Stimulated activated CD8-positive, alpha-beta memory T cell treated with anti-CD3 and anti-CD28 coated beads, Interleukin-4, amount 100 ng/mL, for 4 hours (primary cell): ENCODE measurements around the gene DIPK1B.

Experiments used
- DNase-seq, 2 donors: peaks; one replicate each; pipeline ENCODE4 v3.0.0-alpha.2; 2020; ENCODE audit warnings: low read depth in 2 of 2, low spot score in 1 of 2

The DIPK1B gene

DNA sequence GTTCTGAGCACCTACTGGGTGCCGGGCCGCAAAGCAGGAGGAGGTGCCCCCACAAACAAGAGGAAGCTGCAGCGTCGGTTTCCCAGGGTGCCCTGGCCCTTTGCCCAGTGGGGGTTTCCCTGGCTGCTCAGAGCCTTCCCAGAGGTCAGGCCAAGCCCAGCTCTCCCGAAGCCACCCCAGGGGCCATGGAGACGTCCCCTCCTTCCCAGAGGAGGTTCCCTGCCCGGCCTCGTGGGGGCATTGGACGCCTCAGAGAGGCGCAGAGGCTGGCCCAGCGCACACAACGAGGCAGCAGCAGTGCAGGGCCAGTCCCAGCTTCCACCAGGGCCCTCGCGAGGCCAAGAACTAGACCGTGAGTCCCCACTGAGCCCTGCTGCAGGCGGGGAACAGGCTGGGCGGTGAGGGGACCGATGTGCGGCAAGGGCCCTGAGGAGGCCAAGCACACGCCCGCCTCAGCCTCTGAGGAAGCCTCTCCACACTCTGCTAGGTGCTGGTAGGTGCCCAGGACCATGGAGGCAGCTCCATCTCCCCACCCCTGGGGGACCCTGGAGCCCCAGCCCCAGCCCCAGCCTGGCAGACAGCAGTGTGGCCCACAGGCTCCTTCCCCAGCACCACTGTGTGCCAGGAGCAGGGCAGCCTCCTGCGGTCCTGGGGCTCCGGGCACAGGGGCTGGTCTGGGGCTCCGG is 7.0 kb downstream of the DIPK1B start:
- DNase-seq: no peak

DNA sequence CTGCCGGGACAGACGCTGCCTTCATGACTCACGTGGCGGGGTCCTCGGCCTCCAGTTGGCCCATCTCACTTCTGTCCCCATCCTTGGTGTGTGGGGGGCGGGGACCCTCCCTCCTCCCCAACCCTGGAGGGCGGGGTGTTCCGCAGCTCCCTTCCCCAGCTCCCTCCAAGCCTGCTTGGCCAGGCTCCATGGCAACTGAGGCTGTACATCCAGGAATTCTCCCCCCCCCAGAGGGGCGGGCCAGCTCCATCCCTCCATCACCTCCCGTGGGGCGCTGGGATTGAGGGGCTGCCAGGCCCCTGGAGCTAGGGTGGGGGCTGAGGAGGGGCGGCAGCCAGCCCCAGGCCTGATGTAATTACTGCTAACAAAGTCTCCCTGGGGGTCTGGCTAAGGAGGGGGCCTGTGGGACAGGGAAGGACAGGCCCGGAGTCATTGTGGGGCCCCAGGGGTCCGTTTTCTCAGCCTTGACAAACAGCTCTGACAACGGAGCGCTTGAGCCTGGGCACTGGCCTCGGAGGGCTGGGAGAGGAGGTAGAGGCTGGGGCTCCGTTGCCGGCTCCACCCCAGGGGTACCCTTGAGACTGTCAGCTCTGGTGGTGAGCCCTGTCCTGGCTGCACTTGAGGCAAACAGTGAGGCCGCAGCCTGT is 8.0 kb downstream of the DIPK1B start:
- DNase-seq: no peak

DNA sequence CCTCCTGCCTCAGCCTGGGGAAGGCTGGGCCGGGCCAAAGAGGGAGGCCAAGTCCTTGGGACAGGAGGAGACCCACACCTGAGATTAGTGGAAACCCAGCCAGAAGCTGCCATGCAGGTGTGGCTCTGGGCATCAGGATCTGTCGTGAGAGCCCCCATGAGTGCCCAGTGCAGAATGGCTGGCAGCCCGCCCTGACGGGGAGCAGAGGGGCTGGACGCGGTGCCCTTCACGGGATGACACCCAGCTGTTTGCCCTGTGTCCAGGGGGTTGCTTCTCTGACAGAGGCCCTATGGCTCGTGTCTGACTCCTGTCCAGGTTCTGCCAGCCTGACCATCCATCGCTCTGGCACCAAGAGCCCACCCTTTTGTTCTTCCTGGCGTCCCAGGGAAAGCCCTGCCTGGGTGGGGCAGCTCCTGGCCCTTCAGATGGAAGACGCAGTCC is 8.5 kb downstream of the DIPK1B start:
- no peak for DNase-seq

DNA sequence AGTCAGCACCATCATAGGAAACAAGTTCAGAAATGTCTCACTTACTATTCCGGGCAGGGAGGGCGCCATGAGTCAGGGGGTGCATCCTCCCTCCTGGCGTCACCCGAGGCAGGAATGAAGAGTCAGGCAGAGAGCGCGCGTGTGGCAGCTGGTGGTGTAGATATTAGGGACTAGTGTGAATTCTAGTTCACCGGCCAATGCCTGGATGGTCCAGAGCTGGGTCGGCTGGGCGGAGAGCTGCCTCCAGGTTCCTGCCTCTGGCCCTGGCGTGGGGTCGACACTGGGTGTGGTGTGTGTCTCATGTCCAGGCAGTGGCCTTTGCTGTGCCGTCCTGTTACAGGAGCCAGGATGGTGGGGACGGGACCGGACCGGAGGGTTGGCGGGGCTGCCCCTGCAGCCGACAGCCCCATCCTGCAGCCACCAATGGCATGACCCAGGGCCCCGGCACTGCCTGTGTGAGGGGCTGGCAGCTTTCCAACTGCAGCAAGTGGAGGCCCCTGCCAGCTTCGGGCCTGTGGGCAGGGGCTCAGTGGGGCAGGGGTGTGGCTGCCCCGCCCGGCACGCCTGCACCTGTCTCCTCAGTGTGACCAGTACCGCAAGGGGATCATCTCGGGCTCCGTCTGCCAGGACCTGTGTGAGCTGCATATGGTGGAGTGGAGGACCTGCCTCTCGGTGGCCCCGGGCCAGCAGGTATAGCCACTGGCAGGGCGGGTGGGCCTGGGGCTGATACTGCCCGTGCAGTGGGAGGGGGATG is 9.1 kb downstream of the DIPK1B start:
- no peak for DNase-seq

DNA sequence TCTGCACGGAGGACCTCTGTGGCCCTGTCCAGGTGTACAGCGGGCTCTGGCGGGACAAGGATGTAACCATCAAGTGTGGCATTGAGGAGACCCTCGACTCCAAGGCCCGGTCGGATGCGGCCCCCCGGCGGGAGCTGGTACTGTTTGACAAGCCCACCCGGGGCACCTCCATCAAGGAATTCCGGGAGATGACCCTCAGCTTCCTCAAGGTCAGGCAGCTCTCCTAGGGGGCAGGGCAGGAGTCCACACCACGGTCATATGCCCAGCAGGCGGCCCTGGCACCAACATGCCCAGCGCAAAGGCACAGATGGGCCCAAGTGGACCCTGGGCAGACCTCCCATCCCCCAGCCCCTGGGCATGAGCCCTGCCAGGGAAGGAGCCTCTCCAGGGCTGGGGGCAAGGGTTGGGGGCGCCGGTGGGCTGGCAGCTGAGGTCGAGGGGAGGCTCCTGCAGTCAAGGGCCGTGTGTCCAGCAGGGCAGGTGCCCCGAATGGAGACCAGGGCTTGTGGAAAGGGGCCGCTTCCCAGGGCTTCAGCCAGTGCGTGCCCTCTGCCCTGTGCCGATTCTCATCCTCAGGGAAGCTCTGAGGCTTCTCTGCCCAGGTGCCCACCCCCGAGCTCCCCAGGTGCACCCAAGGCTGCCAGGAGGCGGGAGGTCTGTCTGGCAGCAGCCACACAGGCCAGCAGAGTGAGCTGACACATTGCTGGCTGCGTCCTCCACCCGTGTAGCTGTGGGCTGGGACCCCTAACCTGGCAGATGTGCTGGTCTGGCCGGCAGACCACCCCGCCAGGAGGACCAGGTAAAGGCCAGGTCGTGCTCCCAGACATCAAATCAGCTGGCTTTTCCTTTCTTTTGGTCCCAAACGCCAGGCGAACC is 10.0 kb downstream of the DIPK1B start:
- no peak for DNase-seq

DNA sequence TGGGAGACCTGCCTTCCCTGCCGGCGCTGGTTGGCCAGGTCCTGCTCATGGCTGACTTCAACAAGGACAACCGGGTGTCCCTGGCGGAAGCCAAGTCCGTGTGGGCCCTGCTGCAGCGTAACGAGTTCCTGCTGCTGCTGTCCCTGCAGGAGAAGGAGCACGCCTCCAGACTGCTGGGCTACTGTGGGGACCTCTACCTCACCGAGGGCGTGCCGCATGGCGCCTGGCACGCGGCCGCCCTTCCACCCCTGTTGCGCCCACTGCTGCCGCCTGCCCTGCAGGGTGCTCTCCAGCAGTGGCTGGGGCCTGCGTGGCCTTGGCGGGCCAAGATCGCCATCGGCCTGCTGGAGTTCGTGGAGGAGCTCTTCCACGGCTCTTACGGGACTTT is 10.6 kb downstream of the DIPK1B start:
- DNase-seq: no peak

DNA sequence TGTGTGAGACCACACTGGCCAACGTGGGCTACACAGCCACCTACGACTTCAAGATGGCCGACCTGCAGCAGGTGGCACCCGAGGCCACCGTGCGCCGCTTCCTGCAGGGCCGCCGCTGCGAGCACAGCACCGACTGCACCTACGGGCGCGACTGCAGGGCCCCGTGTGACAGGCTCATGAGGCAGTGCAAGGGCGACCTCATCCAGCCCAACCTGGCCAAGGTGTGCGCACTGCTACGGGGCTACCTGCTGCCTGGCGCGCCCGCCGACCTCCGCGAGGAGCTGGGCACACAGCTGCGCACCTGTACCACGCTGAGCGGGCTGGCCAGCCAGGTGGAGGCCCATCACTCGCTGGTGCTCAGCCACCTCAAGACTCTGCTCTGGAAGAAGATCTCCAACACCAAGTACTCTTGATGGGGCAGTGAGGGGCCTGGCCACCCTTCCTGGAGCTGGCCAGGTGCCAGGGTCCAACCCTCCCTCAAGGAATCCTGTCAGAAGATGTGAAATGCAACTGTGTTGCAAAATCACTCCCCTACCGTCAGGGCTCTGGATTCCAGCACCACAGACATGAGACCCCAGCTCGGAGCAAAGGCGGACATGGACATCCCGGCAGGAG is 11.1 kb downstream of the DIPK1B start:
- no peak for DNase-seq

DNA sequence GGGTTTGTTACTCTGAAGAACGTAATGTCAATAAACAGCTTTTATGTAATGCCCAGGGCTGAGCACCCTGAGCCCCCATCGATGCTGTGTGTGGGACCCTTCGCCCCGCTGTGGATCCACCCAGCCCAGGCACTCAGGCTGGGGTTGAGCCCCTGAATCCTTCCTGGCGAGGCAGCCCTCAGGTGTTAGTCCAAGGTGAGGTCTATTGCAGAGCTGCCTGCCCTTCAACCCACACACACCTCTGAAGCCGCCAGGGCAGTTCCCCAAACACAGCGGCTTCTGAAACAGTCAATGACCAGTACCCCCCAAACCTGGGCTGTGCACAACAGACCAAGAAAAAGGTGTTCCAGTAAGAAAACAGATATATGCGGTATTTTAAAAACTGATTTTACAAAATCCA is 11.6 kb downstream of the DIPK1B start:
- no peak for DNase-seq

DNA sequence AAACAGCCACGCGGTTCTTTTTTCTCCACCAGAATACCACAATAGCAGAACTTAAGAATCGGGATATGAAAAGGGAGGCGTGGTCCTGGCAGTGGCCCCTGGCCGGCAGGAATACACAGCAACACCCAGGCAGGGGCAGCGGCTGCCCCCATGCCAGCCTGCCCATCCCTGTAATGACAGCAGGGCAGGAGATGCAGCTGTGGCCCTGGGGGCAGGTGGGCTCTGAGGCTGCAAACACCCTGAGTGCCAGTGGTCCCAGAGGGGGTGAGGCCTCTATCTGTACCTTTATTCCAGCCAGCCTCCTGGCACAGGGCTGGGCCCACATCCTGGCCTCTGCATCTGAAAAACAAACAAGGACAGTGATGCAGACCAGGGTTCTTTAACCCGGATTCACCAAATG is 12.4 kb downstream of the DIPK1B start:
- DNase-seq: no peak

DNA sequence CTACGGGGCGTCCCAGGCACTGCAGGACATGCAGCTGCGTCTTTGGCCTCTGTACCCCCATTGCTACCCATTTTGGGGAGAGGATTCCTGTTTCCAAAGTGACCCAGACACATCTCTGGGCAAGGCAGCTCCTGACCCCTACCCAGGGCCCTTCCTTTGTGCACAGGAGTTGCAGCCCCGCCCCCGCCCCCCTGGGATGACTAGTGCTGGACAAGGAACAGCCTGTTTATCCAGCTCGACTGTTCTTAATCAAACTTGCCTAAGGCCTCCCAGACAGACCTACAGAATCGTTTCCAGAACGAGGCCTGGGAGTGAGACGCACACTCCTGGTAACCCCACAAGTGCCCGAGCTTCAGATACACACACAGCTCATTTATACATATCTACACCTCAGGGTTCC is 13.2 kb downstream of the DIPK1B start:
- no peak for DNase-seq

DNA sequence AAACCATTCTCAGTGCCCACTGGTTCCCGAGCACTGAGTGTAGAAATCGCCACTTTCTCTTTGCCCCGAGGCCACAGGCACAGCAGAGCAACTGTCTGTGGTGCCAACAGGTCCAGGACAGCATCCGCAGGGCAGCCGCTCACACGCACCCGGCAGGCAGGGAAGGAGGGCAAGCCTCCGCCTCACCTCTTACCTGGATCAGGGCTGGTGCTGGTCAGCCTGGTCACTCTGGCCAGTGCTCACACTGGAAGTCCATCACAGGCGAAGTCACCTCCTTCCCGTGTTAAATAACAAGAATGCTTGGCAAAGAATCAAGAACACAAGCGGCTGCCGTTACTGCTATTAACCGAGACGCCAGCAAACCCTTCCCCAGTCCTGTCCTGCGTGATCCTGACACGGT is 13.7 kb downstream of the DIPK1B start:
- DNase-seq: no peak

DNA sequence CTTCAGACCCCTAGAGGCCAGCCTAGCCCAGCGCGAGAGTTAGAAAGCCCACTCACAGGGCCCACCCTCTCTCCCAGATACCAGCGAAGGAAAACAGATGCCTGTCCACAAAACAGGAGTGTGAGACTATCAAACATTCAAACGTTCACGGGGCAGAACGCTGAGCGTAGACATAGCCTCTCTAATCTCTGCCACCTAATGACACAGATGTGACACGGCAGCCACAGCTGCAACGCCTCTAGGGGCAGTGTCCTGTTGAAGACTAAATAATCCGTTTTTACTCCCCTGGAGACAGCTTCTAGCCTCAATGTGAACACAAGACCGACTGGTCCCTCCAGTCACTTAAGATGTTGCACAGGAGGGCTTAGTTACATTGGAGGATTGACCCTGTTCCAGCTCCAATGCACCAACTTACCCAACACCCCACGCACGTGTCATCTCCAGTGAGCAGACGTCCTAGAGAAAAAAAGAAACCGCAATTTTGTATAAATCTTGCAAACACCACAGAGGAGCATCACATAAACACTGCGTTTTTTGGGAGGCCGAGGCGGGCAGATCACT is 14.3 kb downstream of the DIPK1B start:
- DNase-seq: peak in 1 of 2 donors; percentile 13

DNA sequence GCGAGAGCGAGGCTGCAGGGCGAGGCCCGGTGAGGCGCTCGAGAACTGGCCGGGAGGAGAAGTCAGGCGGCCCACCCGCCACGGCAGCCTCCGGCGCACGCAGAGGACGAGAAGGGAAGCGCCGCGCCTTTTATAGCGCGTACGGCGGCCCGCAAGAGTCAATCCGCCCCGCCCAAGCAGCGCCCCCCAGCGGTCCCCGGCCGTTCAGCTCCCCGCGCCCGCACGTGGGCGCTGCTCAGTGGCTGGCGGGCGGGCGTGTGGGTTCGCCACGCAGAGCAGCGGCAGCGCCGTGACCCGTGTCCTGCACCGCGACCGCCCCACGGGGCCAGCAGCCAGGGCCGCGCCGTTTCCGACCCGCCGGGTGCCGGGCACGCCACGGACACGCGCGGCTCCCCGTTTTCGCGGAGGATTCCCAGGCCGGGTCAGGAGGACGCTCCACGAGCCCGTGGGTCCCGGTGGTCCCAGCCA is 15.7 kb downstream of the DIPK1B start:
- peak; percentile 86 to 87 for DNase-seq

DNA sequence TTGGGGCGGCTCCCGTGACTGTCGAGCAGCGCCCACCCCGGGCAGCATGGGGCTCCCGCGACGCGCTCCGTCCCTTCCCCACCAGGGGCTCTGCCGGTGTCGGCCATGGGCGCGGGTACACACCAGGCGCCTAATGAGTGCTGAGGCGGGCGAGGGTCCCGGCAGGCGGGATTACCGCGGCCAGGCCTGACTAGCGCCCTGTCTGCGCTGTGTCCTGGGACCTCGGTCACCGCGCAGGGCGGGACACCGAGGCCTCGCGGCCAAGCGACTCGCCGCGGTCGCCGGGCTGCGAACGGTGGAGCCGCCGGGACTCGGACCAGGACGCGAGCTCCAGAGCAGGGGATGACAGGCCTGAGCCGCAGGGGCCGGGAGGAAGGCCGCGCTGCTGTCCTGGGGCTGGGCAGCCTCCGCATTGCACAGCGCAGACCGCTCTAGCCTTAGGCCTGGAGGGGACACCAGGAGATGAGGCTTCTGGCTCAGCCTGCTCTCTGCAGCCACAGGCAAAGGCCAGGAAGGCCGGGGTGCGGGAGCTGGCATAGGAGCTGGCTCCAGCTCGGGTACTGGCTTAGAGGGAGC is 16.3 kb downstream of the DIPK1B start:
- DNase-seq: no peak

DNA sequence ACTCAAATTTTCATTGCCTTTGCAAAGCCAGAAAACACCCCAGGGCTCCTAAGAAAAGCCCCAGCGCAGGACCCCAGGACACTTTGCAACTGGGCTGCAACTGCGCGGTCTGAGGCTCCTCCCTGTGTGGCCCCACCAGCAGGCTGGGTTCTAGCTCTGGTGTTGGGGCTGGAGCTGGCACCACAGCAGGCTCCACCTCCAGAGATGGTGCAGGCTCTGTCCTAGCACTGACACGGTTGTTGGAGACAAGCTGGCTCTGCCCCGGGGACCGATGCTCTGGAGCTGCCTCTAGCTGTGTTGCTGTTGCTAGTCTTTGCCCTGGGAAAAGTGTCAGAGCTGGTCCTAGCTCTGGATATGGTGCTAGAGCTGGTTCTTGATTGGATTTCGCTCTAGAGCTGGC is 16.8 kb downstream of the DIPK1B start:
- DNase-seq: no peak

DNA sequence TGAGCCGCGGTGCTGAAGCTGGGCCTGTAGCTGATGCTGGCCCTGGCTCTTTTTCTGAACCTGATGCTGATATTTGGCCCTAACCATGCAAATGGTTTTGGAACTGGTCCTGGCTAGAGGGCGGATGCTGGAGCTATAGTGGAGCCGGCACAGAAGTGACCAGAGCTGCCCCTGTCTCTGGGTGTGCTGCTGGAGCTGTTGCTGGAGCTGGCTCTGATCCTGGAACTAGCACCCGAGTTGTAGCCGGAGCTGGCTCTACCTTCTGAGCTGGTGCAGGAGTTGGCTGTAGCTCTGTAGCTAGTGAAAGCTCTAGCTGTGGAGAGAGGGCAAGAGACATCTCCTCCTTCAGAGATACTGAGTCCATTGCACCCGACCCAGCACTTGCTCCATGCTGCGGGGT is 17.6 kb downstream of the DIPK1B start:
- no peak for DNase-seq

DNA sequence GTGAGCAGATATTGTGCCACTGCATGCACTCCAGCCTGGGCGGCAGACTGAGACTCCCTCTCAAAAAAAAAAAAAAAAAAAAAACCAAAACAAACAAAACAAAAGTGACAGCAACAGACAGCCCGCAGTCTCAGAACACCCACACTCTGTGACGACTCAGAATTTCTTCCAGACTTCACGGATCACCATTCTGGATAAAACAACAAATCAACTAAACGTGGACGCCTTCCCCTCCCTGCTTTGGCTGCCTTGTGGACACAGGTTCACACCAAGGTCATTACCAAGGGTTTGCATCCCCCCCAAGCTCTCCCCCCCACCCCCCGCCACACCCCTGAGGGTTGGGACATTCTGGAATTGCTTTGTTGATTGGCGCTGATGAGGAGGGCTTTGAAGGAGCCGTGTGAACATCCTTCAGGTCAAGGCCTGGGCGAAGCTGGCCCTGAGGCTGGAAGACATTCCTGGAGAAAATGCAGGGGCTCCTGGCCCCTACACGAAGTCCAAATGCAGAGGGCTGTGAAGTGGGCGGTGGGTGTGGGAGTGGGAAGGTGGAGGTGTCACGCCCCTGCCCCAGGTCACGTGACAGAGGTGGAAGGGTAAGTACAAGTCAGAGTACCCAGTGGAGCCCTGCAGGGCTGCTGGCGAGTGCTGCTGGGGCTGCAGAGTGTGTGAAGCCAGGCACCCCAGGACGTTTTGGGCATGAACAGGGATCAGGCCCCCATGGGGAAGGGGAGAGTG is 20.2 kb downstream of the DIPK1B start:
- DNase-seq: no peak

DNA sequence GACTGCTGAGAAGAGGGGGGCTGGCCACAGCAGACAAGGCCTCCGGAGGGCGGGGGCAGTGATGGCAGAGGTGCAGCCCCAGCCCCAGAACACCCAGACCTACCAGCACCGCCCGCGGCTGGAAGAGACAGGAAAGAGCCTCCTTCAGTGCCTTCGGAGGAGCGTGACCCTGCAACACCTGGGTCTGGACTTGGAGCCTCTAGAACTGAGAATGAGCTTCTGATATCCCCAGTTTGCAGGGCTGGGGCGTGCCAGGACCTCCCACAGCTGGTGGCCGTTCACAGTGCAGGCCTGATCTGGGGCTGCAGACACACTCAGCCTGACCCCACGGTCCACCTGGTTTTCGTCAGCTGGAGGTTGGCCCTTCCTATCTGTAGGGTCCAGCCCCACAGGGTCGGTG is 21.2 kb downstream of the DIPK1B start:
- no peak for DNase-seq

DNA sequence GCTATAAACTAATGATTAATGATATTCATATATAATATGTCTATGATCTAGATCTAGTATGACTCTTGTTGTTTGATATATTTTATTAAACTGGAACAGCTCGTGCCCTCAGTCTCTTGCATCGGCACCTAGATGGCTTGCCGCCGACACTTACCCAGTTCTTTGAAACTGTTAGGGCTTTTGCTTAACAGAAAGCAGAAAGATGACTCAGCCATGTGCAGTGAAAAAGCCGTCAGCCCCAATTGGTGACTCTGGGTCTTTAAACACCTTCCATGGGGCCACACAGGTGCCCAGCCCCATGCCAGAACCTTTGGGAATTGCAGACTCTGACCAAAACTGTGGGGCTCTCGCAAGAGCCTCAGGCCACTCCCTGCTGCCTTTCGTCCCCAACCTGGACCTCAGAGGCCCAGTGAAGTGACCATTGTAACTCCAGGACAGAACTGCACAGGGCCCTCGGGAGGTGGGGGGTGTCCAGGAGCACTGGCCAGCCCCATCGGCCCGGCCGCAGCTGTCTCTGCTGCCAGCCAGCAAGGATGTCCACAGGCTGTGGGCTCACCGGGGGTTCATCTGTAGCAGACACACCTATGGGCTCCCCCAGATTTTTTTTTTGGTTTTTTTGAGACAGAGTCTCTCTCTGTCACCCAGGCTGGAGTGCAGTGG is 22.6 kb downstream of the DIPK1B start:
- DNase-seq: no peak
